Keratinocyte (primary cell): ENCODE data around the gene GRAPL.
"Not testable (repeated sequence)": the region's sequence is repeated elsewhere in the genome, so short reads cannot be mapped to it uniquely, and the experiment has no call there.

Source experiments
- EZH2 ChIP-seq: IDR thresholded peaks from one replicate; pipeline ENCODE4 v1.6.1; 2012; ENCODE audit warnings: inconsistent platforms, mild to moderate bottlenecking, low read length, moderate library complexity
- TF ChIP-seq, protein P1 (sequence below), 3 experiments: IDR thresholded peaks in 1 of 3; conservative IDR thresholded peaks in 1 of 3; optimal IDR thresholded peaks in 1 of 3; 2 replicates in 2 of 3; 3 replicates in 1 of 3; pipeline versions ENCODE3 to v1.5.1; 2011; ENCODE audit warnings: low read length in 3 of 3, mild to moderate bottlenecking in 3 of 3, moderate library complexity in 2 of 3, control low read depth in 1 of 3, inconsistent platforms in 1 of 3; ENCODE audit not compliant: insufficient read depth in 2 of 3; ENCODE audit errors: extremely low read depth in 1 of 3

DNA sequence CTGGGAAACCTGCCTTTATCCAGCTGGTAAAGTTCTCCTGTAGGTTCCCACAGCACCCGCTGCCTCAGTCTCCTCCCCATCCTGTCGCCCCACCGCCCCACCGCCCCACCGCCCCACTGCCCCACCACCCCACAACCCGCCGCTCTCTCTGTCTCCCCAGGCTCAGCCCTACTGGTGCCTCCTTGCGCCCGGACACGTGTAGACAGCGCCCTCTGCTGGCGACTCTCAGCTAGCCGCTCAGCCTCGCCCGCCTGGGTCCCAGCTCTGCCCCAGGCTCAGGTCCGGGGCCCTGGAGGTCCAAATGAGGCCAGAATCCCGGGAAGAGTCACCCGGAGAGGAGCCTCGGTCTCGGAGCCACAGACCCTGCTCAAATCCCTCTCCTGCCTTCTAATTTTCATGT is 48.0 kb downstream of the GRAPL start:
- TF ChIP-seq, protein P1, sequence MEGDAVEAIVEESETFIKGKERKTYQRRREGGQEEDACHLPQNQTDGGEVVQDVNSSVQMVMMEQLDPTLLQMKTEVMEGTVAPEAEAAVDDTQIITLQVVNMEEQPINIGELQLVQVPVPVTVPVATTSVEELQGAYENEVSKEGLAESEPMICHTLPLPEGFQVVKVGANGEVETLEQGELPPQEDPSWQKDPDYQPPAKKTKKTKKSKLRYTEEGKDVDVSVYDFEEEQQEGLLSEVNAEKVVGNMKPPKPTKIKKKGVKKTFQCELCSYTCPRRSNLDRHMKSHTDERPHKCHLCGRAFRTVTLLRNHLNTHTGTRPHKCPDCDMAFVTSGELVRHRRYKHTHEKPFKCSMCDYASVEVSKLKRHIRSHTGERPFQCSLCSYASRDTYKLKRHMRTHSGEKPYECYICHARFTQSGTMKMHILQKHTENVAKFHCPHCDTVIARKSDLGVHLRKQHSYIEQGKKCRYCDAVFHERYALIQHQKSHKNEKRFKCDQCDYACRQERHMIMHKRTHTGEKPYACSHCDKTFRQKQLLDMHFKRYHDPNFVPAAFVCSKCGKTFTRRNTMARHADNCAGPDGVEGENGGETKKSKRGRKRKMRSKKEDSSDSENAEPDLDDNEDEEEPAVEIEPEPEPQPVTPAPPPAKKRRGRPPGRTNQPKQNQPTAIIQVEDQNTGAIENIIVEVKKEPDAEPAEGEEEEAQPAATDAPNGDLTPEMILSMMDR (optimal IDR thresholded peaks at IDR 0.05 in 1 of 3, IDR thresholded peaks at IDR 0.05 in 1 of 3, conservative IDR thresholded peaks at IDR 0.05 in 1 of 3; ENCODE audit: extremely low read depth in 1 of 3, insufficient read depth in 2 of 3, low read length in 3 of 3): not testable (repeated sequence)
- TF ChIP-seq EZH2: not testable (repeated sequence)
